Calu3 (cell line): ENCODE data around the gene SPATA13. TPM values are rescaled to one million over a fixed set of nuclear protein-coding genes. Genes with fewer than 3 reads are reported as not detected.
A peak's percentile ranks its signal among the peaks of the same experiment; 100 is the strongest.

Experiments
- Bru-seq: library from RNA; stranded (reverse); fragments of 400-500 nt; gene quantifications from one replicate; lab custom pipeline; 2021; lab: Mats Ljungman, UMichigan
- BruChase-seq, 2 experiments: library from RNA; stranded (reverse); fragments of 400-500 nt; gene quantifications; one replicate each; lab custom pipeline; 2021; lab: Mats Ljungman, UMichigan
- BruUV-seq: library from RNA; stranded (reverse); fragments of 400-500 nt; replicated peaks from 2 replicates; lab custom pipeline; 2021; lab: Mats Ljungman, UMichigan
- CTCF ChIA-PET: fragments of 300-600 bp; sonication (Branson Sonifier 250); formaldehyde crosslinking; loops from one replicate; lab custom pipeline; 2022; ENCODE audit warnings: antibody characterized with exemption; lab: Charles Lee
- DNase-seq: peaks from one replicate; pipeline ENCODE4 v3.0.0; 2022
- H3K27ac Mint-ChIP-seq: one replicate; pipeline ENCODE4 v1.8.0; 2022; ENCODE audit warnings: mixed read lengths; ENCODE audit not compliant: unreplicated experiment
- H3K27me3 Mint-ChIP-seq: one replicate; pipeline ENCODE4 v1.8.0; 2022; ENCODE audit warnings: mixed read lengths; ENCODE audit not compliant: unreplicated experiment
- H3K36me3 Mint-ChIP-seq: one replicate; pipeline ENCODE4 v1.8.0; 2022; ENCODE audit warnings: mild to moderate bottlenecking, moderate library complexity, mixed read lengths; ENCODE audit not compliant: insufficient read depth, unreplicated experiment
- H3K4me1 Mint-ChIP-seq: one replicate; pipeline ENCODE4 v1.8.0; 2022; ENCODE audit warnings: mild to moderate bottlenecking, low read depth, mixed read lengths; ENCODE audit not compliant: unreplicated experiment
- H3K4me3 Mint-ChIP-seq: one replicate; pipeline ENCODE4 v1.8.0; 2022; ENCODE audit warnings: mild to moderate bottlenecking, low read depth, moderate library complexity, mixed read lengths; ENCODE audit not compliant: unreplicated experiment
- H3K9me3 Mint-ChIP-seq: one replicate; pipeline ENCODE4 v1.8.0; 2022; ENCODE audit warnings: low read depth, mixed read lengths; ENCODE audit not compliant: unreplicated experiment
- intact Hi-C: fragments of 100-400 bp; cut with micrococcal nuclease; formaldehyde crosslinking; loops from one replicate; pipeline ENCODE4 v1.10.0; 2022; ENCODE audit not compliant: unreplicated experiment
- long read RNA-seq: library from polyadenylated mRNA; stranded (forward); transcript quantifications from one replicate; pipeline ENCODE4 v2.0.0, GENCODE V29; 2022
- total RNA-seq: library from RNA; stranded (reverse); gene quantifications from 2 replicates; pipeline ENCODE4 v1.2.3, GENCODE V29; 2022
- TF ChIP-seq, protein P1 (sequence below): fragments of 200-600 bp; IDR thresholded peaks from one replicate; pipeline ENCODE4 v1.8.0; 2022; ENCODE audit warnings: antibody characterized with exemption; ENCODE audit not compliant: unreplicated experiment

The SPATA13 gene
- total RNA-seq: 33.8 and 35.9 TPM in 2 replicates
- percentile 88 among the genes with signal in this experiment for Bru-seq, nascent RNA
- percentile 95 among the genes with signal in this experiment for BruChase-seq, experiment 1, labeled RNA remaining after a 6-hour chase
- BruChase-seq, experiment 2, labeled RNA remaining after a 2-hour chase: percentile 98 among the genes with signal in this experiment
- long read RNA-seq, full-length matches to known transcripts: 2 of 13 reads
- long read RNA-seq, partial matches to known transcripts: 0 of 13 reads
- long read RNA-seq, other reads (novel, unspliced or antisense): 11 of 13 reads

DNA sequence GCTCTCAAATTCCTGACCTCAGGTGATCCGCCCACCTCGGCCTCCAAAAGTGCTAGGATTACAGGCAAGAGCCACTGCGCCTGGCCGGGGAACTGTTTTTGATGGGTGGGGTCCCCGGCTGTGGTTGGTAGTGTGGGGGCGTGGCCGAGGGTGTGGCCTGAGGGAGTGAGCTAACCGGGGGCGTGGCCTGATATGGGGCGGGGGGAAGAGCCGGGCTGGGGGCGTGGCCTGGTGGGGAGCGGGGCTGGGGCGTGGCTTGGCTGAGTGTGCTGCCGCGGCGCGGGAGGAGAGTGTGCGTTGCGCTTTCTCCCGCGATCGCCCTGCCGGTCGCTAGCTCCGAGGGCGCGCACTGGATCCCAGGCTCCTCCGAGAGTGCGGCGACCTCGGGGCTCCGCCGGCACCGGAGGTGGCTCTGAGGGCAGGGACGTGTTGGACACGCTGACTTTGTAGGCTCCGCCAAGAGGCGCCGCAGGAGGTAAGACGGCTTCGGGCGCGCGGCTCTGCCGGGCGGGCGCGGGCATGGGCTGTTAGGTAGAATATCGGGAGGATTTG is at the start of gene SPATA13:
Gene SPATA13 (plus strand): TSS at position 263 of the 552 bp plus-strand sequence. CDS start 62,210 bp downstream, outside the sequence.
- peak; percentile 95 for DNase-seq
- Mint-ChIP-seq H3K9me3 (no peaks in the 10 kb centered on the region), H3K27me3 (no peaks in the 10 kb centered on the region), H3K36me3 (peaks cover 36% of the 10 kb centered on the region), H3K4me3 (peak within 1 kb of the TSS; percentile 78), H3K4me1 (peaks cover 10% of the 10 kb centered on the region), H3K27ac (peak within 1 kb of the TSS; percentile 34)
- CTCF ChIA-PET: interaction anchor here (0.6 to 2.1 kb wide), 12 partner anchors 12 to 238 kb away, joined by 3 to 12 read pairs (median 4); no protein-coding TSS in a partner anchor
- BruUV-seq: no TSS peak
- intact Hi-C loops: loop anchor here (2.0 to 5.0 kb wide), 3 partner anchors 37 to 108 kb away; no protein-coding TSS in a partner anchor
- TF ChIP-seq, protein P1, sequence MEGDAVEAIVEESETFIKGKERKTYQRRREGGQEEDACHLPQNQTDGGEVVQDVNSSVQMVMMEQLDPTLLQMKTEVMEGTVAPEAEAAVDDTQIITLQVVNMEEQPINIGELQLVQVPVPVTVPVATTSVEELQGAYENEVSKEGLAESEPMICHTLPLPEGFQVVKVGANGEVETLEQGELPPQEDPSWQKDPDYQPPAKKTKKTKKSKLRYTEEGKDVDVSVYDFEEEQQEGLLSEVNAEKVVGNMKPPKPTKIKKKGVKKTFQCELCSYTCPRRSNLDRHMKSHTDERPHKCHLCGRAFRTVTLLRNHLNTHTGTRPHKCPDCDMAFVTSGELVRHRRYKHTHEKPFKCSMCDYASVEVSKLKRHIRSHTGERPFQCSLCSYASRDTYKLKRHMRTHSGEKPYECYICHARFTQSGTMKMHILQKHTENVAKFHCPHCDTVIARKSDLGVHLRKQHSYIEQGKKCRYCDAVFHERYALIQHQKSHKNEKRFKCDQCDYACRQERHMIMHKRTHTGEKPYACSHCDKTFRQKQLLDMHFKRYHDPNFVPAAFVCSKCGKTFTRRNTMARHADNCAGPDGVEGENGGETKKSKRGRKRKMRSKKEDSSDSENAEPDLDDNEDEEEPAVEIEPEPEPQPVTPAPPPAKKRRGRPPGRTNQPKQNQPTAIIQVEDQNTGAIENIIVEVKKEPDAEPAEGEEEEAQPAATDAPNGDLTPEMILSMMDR: no peak

DNA sequence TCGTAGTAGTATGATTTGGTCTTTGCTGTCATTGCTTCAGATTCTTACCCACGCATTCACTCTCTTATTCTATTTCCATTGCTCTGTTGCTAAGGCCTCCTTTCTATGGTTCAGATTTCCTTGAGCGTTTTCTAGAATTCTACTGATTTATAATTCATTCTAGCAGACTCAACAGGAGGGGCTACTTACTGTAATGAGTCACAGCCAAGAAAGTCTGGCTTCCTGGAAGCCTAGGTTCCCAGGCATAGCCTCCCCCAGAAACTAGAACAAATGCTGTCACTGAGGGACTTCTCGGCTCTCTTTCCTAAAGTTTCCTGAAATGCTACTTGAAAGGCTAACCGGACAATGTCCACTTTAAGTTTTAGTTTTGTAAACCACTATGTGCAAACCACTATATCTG is 47.7 kb upstream of the SPATA13 start:
- no peaks in the 10 kb centered on the region for H3K27me3 Mint-ChIP-seq
- H3K9me3 Mint-ChIP-seq: no peaks in the 10 kb centered on the region
- DNase-seq: no peak
- CTCF ChIA-PET: interaction anchor here (0.6 to 0.9 kb wide), 2 partner anchors 9 to 30 kb away, joined by 4 to 8 read pairs; no protein-coding TSS in a partner anchor
- BruUV-seq: no TSS peak
- intact Hi-C loops: no loop called here
- H3K36me3 Mint-ChIP-seq: no peaks in the 10 kb centered on the region
- TF ChIP-seq, protein P1: no peak
- H3K27ac Mint-ChIP-seq: no peak overlapping the region
- no peak overlapping the region for H3K4me3 Mint-ChIP-seq
- peaks cover 9% of the 10 kb centered on the region for H3K4me1 Mint-ChIP-seq

DNA sequence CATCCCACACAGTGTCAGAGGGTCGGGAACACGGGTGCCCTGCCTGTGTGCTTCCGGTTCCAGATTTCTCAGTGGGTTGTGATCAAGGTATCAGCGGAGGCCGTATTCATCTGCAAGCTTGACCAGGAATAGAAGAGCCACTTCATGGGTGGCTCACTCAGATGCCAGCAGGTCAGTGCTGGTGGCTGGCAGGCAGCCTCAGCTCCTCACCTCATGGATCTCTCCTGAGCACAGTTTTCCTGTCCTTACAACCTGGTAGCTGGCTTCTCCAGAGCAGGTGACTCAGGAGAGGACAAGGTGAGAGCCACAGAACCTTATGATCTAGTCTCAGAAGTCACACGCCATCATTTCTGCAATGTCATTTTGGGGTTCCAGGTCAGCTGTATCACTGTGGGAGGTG is 44.8 kb upstream of the SPATA13 start:
- CTCF ChIA-PET: no interaction called here
- no peak for DNase-seq
- intact Hi-C loops: no loop called here
- H3K27ac Mint-ChIP-seq: no peak overlapping the region
- H3K9me3 Mint-ChIP-seq: no peaks in the 10 kb centered on the region
- no peaks in the 10 kb centered on the region for H3K27me3 Mint-ChIP-seq
- TF ChIP-seq, protein P1: no peak
- no peaks in the 10 kb centered on the region for H3K36me3 Mint-ChIP-seq
- peaks cover 9% of the 10 kb centered on the region for H3K4me1 Mint-ChIP-seq
- H3K4me3 Mint-ChIP-seq: no peak overlapping the region
- no TSS peak for BruUV-seq

DNA sequence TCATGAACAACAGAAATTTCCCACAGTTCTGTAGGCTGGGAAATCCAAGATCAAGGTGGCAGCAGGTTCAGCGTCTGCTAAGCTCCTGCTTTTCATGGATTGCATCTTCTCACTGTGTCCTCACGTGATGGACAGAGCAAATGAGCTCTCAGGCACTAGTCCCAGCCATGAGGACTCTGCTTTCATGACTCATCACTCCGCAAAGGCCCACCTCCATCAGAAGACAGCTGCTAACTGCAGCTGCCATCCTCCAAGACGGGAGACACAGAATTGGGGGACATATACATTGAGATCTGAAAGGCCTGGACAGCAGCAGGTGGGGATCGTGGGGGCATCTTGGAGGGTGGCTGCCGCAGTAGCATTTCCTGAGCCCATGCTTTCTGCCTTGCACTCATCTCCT is 44.4 kb upstream of the SPATA13 start:
- no peaks in the 10 kb centered on the region for H3K27me3 Mint-ChIP-seq
- H3K4me1 Mint-ChIP-seq: peaks cover 9% of the 10 kb centered on the region
- TF ChIP-seq, protein P1: no peak
- no TSS peak for BruUV-seq
- H3K27ac Mint-ChIP-seq: no peak overlapping the region
- no peaks in the 10 kb centered on the region for H3K9me3 Mint-ChIP-seq
- DNase-seq: no peak
- CTCF ChIA-PET: no interaction called here
- H3K4me3 Mint-ChIP-seq: no peak overlapping the region
- H3K36me3 Mint-ChIP-seq: no peaks in the 10 kb centered on the region
- intact Hi-C loops: no loop called here
